GM12891 (cell line): ENCODE results near the gene CMBL.
"Not testable (repeated sequence)": the region's sequence is repeated elsewhere in the genome, so short reads cannot be mapped to it uniquely, and the experiment has no call there.

Experiments used
- DNase-seq: peaks from one replicate; pipeline ENCODE4 v3.0.0; 2011; ENCODE audit warnings: low spot score; ENCODE audit not compliant: insufficient read length
- FAIRE-seq: peaks from 2 replicates; lab custom pipeline; 2011; peaks lifted over from hg19 to GRCh38; lab: Jason Lieb, UNC
- PAX5 ChIP-seq: IDR thresholded peaks from 2 replicates; pipeline ENCODE4 v1.6.1; 2011; ENCODE audit warnings: low read length, moderate library complexity, mild to moderate bottlenecking; ENCODE audit not compliant: insufficient read depth, severe bottlenecking
- POLR2A ChIP-seq: IDR thresholded peaks from 2 replicates; pipeline ENCODE4 v1.6.1; 2011; ENCODE audit warnings: low read depth, low read length, control low read depth
- POLR2AphosphoS5 ChIP-seq: IDR thresholded peaks from 2 replicates; pipeline ENCODE4 v1.6.1; 2011; ENCODE audit warnings: low read depth, low read length, control low read depth
- POU2F2 ChIP-seq: IDR thresholded peaks from 2 replicates; pipeline ENCODE4 v1.6.1; 2011; ENCODE audit warnings: low read depth, mild to moderate bottlenecking, control low read depth, low read length, moderate library complexity
- SPI1 ChIP-seq: IDR thresholded peaks from 2 replicates; pipeline ENCODE4 v1.6.1; 2011; ENCODE audit warnings: low read depth, low read length, control low read depth
- TAF1 ChIP-seq: IDR thresholded peaks from 2 replicates; pipeline ENCODE4 v1.6.1; 2011; ENCODE audit warnings: low read depth, low read length, control low read depth

Gene CMBL

DNA sequence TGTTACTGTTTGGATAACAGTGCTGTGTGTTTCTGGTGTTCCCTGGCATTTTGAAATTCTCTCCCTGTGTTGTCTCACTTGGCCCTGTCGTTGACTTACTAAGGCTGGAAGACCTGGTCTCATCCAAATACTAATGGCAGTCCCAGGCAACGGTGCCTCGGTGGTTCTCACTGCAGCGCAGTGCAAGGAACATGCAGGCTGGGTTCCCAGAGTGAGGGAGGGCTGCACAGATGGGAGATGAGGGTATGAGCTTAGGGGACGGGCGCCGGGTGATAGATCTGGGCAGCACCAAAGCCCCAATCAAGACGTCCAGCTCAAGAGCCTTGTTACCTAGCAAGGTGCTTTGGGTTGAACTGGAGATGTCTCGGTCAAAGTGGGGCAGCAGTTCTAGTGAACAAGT is 46.6 kb downstream of the CMBL start:
- FAIRE-seq, result no peak
- no peak for DNase-seq
- TF ChIP-seq SPI1 (no peak), TAF1 (no peak), POU2F2 (no peak), POLR2A (no peak), PAX5 (no peak), POLR2AphosphoS5 (no peak)

DNA sequence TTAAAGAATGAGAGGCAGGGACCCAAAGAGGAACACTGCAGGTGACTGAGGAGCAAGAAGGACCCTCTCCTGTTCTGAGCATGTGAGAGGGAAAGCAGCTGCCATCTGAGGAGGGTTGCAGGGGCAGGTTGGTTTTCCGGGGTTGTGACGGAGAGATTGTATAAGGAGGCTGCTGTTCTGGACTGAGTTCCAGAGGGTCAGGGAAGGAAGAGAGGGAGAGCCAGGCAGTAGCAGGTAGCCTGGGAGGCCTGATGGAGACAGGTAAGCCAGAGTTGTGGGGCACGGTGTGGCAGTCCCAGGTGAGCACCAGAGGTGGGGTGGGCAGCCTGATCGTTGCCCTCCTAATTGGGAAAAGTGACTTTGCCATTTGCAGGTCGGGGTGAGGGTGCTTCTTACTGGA is 47.8 kb downstream of the CMBL start:
- FAIRE-seq (no peak), DNase-seq (no peak)
- no peak for TF ChIP-seq SPI1
- TF ChIP-seq POLR2A, result 0 out of 2 replicates have a peak, but pooled peaks have one; percentile 23
- TF ChIP-seq TAF1, result no peak

DNA sequence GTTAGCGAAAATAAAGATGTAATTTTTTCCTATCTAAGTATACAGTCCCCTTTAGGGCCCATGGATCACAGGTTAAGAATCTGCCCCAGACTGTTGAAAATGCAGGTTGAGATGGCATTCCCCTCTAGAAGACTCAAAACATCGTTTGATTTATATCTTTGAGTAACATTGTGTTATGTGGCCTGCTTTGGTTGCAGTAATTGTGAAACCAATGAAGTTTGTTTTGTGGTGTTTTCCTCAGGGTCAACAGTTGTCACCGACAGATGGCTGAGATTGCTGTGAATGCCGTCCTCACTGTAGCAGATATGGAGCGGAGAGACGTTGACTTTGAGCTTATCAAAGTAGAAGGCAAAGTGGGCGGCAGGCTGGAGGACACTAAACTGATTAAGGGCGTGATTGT is 49.8 kb downstream of the CMBL start:
- DNase-seq (no peak), FAIRE-seq (no peak)
- no peak for TF ChIP-seq TAF1
- TF ChIP-seq POLR2AphosphoS5, result no peak
- no peak for TF ChIP-seq SPI1
- TF ChIP-seq POLR2A, result no peak
- TF ChIP-seq POU2F2, result no peak
- no peak for TF ChIP-seq PAX5

DNA sequence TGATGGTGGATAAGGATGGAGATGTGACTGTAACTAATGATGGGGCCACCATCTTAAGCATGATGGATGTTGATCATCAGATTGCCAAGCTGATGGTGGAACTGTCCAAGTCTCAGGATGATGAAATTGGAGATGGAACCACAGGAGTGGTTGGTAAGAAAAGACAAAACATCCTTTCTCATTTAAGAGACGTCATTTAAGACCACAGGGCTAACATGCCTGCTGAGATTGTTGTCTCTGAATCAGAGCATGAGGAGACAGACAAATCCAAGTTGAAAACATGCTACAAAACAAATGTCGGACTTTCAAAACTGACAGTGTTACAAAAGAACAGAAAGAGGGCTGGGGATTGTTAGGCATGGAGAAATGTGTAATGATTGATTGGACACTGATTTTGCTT is 53.0 kb downstream of the CMBL start:
- no peak for DNase-seq
- no peak for FAIRE-seq
- no peak for TF ChIP-seq POLR2A

DNA sequence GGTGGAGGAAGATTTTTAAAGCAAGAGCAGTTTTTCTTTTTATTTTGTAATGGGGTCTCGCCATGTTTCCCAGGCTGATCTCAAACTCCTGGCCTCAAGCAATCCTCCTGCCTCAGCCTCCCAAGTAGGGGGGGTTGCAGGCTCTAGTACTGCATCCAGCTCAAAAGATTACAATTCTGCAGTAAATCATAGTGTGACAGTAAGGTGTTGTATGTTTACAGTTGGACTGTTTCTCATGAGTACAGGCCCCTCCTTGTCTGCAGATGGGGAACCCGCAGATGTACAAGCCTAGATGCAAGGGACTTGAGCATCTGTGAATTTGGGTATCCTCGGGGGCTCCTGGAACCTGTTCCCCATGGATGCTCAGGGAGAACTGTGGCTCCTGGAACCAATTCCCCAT is 54.3 kb downstream of the CMBL start:
- TF ChIP-seq PAX5 (no peak), SPI1 (no peak), POU2F2 (no peak), POLR2AphosphoS5 (no peak), TAF1 (no peak), POLR2A (no peak)
- no peak for FAIRE-seq
- no peak for DNase-seq

DNA sequence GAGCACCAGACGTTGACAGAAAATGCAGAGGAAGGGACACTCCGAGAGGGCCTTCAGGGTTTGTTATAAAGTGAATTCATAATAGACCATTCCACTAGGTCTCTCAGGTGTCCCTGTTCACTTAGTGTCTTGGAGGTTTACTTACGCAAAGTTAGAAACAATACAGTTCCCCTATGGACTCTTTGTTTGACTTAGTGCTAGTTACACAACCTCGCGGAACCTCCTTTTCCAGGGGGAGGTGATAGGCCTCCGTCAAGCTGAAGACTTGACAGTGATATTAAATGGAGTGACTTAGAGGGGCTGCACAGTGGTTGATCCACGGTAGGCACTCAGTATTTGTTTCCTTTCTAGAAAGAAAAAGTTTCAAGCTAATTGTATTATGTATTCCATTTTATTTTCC is 56.3 kb downstream of the CMBL start:
- DNase-seq, result no peak
- FAIRE-seq, result no peak
- TF ChIP-seq POU2F2, result no peak
- TF ChIP-seq SPI1, result no peak
- no peak for TF ChIP-seq PAX5
- no peak for TF ChIP-seq POLR2AphosphoS5
- TF ChIP-seq TAF1, result no peak
- TF ChIP-seq POLR2A, result no peak

DNA sequence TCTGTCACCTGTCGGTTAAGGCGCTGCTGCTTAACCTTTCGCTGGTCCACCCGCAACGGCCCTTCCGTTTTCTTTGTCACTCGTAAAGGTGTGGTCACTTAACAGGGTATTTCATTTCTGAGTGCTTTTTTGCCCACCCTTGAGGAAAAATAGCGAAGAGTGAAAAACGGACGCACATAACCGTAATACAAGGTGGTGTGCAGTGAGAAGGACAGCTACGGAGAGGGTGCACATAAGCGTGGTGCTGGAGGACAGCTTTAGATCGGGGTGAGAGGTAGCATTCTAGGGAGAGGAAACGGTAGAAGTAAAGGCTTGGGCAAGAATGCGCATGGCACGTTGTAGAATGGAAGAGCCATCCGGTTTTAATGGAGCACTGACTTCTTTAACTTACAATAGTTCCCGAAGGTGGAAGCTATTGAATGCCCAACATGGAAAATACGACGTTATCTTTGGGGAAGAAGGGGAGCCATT is 56.9 kb downstream of the CMBL start:
- DNase-seq (peak; percentile 15), FAIRE-seq (peak; percentile 40)
- 0 out of 2 replicates have a peak, but pooled peaks have one; percentile 11 for TF ChIP-seq SPI1
- TF ChIP-seq TAF1, result peak; percentile 47; the same call in 1 of the 2 replicates
- TF ChIP-seq POU2F2, result no peak
- TF ChIP-seq POLR2AphosphoS5, result no peak

DNA sequence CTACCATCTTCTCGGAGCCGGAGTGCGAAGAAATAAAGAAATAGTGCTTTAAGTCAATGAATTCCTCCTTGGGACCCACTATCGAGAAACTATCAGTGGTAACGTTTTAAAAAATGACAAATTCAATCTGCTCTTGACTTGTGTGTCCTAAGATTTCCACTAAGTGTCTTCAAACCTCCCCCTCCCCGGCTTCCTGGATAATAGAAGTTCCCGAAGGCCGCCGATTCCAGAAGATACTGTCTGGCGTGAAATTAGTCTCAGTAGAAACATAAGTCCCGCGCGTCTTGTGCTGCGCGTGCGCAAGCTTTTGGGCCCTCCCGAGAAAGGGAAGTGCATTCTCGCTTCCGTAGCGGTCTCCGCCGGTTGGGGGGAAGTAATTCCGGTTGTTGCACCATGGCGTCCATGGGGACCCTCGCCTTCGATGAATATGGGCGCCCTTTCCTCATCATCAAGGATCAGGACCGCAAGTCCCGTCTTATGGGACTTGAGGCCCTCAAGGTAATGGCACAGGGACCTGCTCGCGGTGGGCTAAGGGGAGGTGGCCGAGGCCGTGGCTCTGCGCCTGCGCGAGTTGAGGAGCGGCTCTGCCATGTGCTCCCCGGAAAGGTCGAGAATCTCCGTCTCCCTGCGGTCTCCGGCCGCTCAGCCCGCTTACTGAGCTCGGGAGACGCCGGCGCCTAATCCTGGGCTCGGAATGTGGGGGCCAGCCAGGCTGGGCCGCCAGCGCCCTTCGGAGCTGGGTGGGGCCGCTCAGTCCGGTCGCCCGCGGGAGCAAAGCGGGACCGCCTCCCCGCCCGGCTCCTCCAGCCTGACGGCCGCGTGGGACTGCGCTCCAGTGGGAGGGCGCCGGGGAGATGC is 57.5 kb downstream of the CMBL start, which contains the start of gene CCT5:
CCT5 (plus strand) TSS at position 333 of the 858 bp plus-strand sequence; CDS start at position 394, 61 bp downstream.
- DNase-seq (peak; percentile 86), FAIRE-seq (peak; percentile 85)
- TF ChIP-seq PAX5, result no peak
- peak; percentile 96 for TF ChIP-seq POLR2AphosphoS5
- TF ChIP-seq SPI1, result peak; percentile 95
- peak; percentile 94 for TF ChIP-seq POLR2A
- peak; percentile 69; the same call in 1 of the 2 replicates for TF ChIP-seq POU2F2
- TF ChIP-seq TAF1, result peak; percentile 93

DNA sequence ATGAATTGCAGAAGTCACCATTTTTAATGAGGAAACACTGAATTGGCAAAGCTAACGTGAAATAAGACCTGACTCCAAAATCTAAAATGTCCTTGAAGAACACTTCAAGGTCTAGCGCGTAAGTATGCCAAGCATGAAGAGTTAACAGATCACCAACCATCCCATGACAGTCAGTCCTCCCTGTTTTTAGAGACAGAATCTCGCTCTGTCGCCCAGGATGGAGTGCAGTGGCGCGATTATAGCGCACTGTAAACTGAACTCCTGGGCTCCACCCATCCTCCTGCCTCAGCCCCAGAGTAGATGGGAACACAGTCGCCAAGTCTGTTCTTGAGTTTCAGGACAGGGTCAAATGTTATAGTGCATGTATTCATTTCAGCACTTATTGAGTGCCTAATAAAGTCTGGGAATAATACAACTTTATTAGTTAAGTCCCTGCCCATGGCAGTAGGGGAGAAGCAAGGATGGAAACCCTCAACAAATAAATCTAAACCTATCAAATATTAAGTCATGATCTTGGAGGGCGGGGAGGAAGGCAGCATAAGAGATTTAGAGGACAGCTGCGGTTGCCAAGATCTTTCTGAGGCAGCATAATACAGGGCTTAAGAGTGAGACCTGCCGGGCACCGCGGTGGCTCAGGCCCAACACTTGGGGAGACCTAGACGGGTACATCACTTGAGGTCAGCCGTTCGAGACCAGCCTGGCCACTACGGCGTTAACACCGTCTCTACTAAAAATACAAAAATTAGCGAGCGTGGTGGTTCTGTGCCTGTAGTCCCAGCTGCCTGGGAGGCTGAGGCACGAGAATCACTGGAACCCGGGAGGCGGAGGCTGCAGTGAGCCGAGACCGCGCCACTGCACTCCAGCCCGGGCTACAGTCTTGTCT is 59.1 kb downstream of the CMBL start:
- no peak for TF ChIP-seq POU2F2
- DNase-seq (no peak), FAIRE-seq (no peak)

DNA sequence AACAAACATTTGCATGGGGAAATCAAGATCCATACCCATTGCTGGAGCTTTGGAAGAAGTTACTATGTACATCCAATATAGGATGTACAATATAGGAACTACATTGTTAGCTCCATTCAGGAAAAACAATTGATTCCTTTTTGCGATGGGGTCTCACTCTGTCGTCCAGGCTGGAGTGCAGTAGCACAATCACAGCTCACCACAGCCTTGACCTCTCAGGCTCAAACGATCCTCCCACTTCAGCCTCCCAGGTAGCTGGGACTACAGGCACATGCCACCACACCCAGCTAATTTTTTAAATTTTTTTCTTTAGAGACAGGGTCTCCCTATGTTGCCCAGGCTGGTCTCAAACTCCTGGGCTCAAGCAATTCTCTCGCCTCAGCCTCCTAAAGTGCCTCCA is 60.5 kb downstream of the CMBL start:
- not testable (repeated sequence) for DNase-seq, FAIRE-seq
